ENCODE results near the gene ANO10.
"Not testable (repeated sequence)": the region's sequence is repeated elsewhere in the genome, so short reads cannot be mapped to it uniquely, and the experiment has no call there.

Gene ANO10

DNA sequence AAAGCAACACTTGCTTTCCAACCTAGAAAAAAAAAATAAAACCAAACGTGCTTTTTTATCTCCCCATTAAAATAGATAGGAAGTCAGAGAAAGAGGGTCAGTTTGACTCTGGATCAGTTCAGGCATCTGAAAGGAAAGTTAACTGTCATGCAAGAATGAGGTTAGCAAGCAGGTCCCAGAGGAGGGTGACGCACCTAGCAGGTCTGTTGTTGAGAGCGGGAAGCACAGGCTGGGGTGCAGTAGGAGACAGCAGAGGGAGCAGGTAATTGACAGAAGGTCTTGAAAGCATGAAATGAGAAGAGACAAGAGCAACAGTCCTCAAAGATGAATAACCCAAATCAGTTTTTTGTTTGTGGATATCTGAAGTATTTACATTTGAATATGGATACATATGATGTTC lies 82.5 kb downstream of the ANO10 start:
- in situ Hi-C loops (cut with HindIII; ENCODE audit: low pct_unique_long_range_greater_than_20kb, low sequenced_read_pairs), result no loop called here
- no peak for DNase-seq (ENCODE audit: low read depth in 1 of 2, low spot score in 1 of 2)
- TF ChIP-seq JUND (IDR thresholded peaks at IDR 0.05; ENCODE audit: low read depth), result no peak

DNA sequence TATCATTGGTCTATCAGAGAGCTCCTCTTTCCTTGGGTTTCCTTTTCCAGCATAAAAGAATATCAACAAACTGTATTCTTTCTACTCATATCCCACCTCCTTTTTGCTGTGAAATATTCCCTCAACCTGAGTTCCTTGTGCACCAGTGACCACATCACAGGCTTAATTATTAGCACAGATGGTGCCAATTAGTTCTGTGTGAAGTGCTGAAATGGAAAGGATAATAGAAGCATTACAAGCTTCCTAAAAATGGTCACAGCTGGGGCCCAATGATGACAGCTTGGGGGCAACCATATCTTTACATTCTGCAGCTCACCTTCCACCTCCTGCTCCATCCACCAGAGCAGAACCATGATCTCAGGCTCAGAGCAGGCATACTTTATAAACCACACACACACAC lies 84.6 kb downstream of the ANO10 start:
- DNase-seq (ENCODE audit: low read depth in 1 of 2, low spot score in 1 of 2), result no peak
- no peak for TF ChIP-seq JUND (IDR thresholded peaks at IDR 0.05; ENCODE audit: low read depth)
- in situ Hi-C loops (cut with HindIII; ENCODE audit: low pct_unique_long_range_greater_than_20kb, low sequenced_read_pairs), result no loop called here

GRCh38 chr3:43534675-43535074 lies 87.1 kb downstream of the ANO10 start:
- no peak for TF ChIP-seq JUND (IDR thresholded peaks at IDR 0.05; ENCODE audit: low read depth)
- DNase-seq (ENCODE audit: low read depth in 1 of 2, low spot score in 1 of 2), result no peak
- in situ Hi-C loops (cut with HindIII; ENCODE audit: low pct_unique_long_range_greater_than_20kb, low sequenced_read_pairs), result no loop called here

- in situ Hi-C loops (cut with HindIII; ENCODE audit: low pct_unique_long_range_greater_than_20kb, low sequenced_read_pairs), result no loop called here
- no peak for DNase-seq (ENCODE audit: low read depth in 1 of 2, low spot score in 1 of 2)
- no peak for TF ChIP-seq JUND (IDR thresholded peaks at IDR 0.05; ENCODE audit: low read depth)
Observed at GRCh38 chr3:43533009-43533408, 88.8 kb downstream of the ANO10 start.

DNA sequence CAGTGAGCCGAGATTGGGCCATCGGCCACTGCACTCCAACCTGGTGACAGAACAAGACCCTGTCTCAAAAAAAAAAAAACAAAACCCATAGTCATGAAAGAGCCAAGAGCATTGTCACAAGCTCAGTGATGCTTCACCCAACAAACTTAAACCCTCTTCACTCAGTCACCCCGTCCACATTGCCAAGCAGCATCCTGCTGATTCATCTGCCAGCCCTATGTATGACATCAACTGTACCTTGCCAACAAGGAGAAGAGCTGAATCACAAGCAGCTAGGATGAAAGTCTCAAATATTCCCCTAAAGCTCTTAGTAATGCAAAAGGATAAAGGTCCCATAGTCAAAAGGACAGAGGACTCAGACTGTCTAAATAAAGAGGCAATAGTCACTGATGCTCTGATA lies 90.0 kb downstream of the ANO10 start:
- TF ChIP-seq JUND (IDR thresholded peaks at IDR 0.05; ENCODE audit: low read depth), result no peak
- in situ Hi-C loops (cut with HindIII; ENCODE audit: low pct_unique_long_range_greater_than_20kb, low sequenced_read_pairs), result no loop called here
- no peak for DNase-seq (ENCODE audit: low read depth in 1 of 2, low spot score in 1 of 2)

DNA sequence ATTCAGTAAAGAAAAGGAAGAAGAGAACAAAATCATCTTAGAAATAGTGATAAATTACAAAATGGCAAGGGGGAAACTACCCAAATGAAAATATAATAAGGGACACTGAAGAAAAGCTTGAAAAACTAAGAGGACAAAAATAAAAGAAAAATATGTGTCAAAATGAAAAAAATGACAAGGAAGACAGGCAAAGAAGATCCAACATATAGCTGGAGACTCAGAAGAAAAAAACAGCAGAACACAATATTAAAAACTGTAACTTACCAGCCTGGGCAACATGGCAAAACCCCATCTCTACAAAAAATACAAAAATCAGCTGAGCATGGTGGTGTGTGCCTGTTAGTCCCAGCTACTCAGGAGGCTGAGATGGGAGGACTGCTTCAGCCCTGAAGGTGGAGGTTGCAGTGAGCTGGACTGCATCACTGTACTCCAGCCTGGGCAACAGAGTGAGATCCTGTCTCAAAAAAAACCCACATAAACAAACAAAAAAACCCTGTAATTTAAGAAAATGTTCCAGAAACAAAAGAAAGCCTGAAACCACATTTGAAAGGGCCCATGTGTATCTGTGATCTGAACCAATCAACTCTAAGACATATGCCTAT lies 93.2 kb downstream of the ANO10 start:
- no peak for DNase-seq (ENCODE audit: low read depth in 1 of 2, low spot score in 1 of 2)
- in situ Hi-C loops (cut with HindIII; ENCODE audit: low pct_unique_long_range_greater_than_20kb, low sequenced_read_pairs), result no loop called here
- no peak for TF ChIP-seq JUND (IDR thresholded peaks at IDR 0.05; ENCODE audit: low read depth)

GRCh38 chr3:43526956-43527355 lies 94.9 kb downstream of the ANO10 start:
- TF ChIP-seq JUND (IDR thresholded peaks at IDR 0.05; ENCODE audit: low read depth), result no peak
- in situ Hi-C loops (cut with HindIII; ENCODE audit: low pct_unique_long_range_greater_than_20kb, low sequenced_read_pairs), result no loop called here
- DNase-seq (ENCODE audit: low read depth in 1 of 2, low spot score in 1 of 2), result no peak

DNA sequence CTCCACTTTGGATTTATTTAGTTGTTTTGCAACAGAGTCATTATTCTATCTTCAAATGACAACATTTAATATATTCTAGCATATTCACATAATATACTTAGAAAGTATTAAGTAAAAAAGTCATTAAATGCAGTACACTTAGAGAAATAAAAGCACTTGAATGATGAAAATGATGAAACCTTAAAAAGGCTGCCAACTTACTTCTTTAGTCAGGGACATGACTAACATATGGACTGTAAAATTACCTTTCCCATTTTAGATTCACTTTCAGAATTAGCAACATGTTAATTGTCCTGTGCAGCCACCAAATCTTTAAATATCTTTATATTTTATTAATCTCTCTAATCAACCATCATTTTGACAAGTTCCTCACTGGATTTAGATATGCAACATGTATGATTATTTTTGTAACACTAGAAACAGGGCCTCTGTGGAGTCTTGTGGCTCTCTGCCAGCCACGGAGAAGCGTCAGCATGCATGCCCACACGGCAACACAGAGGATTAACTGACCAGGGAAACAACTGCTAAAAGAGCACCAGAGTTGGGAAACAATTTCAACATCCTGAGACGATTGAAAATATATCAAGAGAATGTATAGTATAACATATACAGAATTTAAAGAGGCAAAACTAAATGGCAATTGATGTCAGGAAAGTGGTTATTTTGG lies 95.7 kb downstream of the ANO10 start:
- TF ChIP-seq JUND (IDR thresholded peaks at IDR 0.05; ENCODE audit: low read depth), result no peak
- in situ Hi-C loops (cut with HindIII; ENCODE audit: low pct_unique_long_range_greater_than_20kb, low sequenced_read_pairs), result no loop called here
- no peak for DNase-seq (ENCODE audit: low read depth in 1 of 2, low spot score in 1 of 2)

- in situ Hi-C loops (cut with HindIII; ENCODE audit: low pct_unique_long_range_greater_than_20kb, low sequenced_read_pairs), result no loop called here
- no peak for TF ChIP-seq JUND (IDR thresholded peaks at IDR 0.05; ENCODE audit: low read depth)
- no peak for DNase-seq (ENCODE audit: low read depth in 1 of 2, low spot score in 1 of 2)
Observed at GRCh38 chr3:43525386-43525785, 96.4 kb downstream of the ANO10 start.

GRCh38 chr3:43523454-43524053 lies 98.3 kb downstream of the ANO10 start:
- TF ChIP-seq JUND (IDR thresholded peaks at IDR 0.05; ENCODE audit: low read depth), result no peak
- DNase-seq (ENCODE audit: low read depth in 1 of 2, low spot score in 1 of 2), result no peak
- in situ Hi-C loops (cut with HindIII; ENCODE audit: low pct_unique_long_range_greater_than_20kb, low sequenced_read_pairs), result no loop called here

DNA sequence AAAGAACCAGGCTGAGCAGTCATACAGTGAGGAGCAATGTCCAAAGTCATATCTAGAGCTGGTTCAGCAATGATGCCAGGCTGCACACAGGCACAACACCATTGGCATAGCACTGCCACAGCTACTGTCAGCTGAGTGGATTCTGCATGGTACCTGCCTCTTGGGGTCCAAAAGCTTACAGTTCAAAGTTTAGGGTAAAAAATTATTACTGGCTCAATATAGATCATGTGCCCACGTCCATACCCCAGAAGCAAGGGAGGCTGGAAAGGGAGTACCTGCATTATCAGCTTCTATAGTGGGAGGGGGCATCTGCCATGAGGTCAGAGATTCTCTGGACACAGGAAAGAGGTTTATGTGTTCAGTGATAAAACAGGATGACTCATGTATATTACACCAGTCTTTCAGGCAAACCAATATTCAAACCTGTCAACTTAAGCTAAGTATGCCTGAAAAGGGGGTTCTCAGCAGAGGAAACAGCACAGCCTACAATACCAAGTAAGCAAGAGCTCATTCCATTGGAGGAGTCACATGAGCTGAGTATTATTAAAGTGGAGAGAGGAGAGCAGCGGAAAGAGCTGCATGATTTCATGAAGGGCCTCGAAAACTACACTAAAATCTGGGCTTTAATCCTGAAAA lies 99.0 kb downstream of the ANO10 start:
- DNase-seq (ENCODE audit: low read depth in 1 of 2, low spot score in 1 of 2), result no peak
- no peak for TF ChIP-seq JUND (IDR thresholded peaks at IDR 0.05; ENCODE audit: low read depth)
- in situ Hi-C loops (cut with HindIII; ENCODE audit: low pct_unique_long_range_greater_than_20kb, low sequenced_read_pairs), result no loop called here

GRCh38 chr3:43521941-43522340 lies 99.9 kb downstream of the ANO10 start:
- in situ Hi-C loops (cut with HindIII; ENCODE audit: low pct_unique_long_range_greater_than_20kb, low sequenced_read_pairs), result no loop called here
- no peak for TF ChIP-seq JUND (IDR thresholded peaks at IDR 0.05; ENCODE audit: low read depth)
- DNase-seq (ENCODE audit: low read depth in 1 of 2, low spot score in 1 of 2), result no peak

- DNase-seq (ENCODE audit: low read depth in 1 of 2, low spot score in 1 of 2); in situ Hi-C loops (cut with HindIII; ENCODE audit: low pct_unique_long_range_greater_than_20kb, low sequenced_read_pairs): not testable (repeated sequence)
Observed at GRCh38 chr3:43518515-43518914, 103.3 kb downstream of the ANO10 start.

Measured in T47D (cell line).